ENCODE data around the gene CYTH4.

The CYTH4 gene

GRCh38 chr22:37259540-37260029, 22.7 kb upstream of the CYTH4 start:
- no peak overlapping the region for H3K4me3 ChIP-seq (ENCODE audit: low read depth, low read length)
- TF ChIP-seq CTCF (IDR thresholded peaks at IDR 0.05; ENCODE audit: borderline replicate concordance, insufficient read depth, low read depth, low read length): peak; percentile 51; the same call in 1 of the 2 replicates

DNA sequence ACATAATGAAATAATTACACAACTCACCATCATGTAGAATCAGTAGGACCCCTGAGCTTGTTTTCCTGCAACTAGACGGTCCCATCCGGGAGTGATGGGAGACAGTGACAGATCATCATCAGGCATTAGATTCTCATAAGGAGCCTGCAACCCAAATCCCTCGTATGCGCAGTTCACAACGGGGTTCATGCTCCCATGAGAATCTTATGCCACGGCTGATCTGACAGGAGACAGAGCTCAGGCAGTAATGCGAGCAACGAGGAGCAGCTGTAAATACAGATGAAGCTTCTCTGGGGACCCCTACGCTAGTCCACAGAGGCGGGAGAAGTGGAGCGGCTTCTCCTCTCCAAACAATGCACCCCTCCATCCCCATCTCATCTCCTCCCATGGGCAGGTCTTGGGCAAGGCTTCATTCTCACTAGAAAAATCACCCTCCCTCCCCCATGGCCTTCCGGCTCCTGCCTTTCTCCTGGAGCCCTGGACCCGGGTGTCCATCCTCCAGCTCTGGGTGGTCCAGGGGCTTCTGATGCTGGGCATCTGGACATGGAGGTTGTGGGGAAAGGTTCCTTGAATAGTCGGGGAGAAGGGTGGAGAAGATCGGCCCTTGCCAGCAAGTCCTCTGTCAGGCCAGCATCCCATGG, 22.0 kb upstream of the CYTH4 start:
- no peak overlapping the region for H3K4me3 ChIP-seq (ENCODE audit: low read depth, low read length)
- TF ChIP-seq CTCF (IDR thresholded peaks at IDR 0.05; ENCODE audit: borderline replicate concordance, insufficient read depth, low read depth, low read length): no peak

DNA sequence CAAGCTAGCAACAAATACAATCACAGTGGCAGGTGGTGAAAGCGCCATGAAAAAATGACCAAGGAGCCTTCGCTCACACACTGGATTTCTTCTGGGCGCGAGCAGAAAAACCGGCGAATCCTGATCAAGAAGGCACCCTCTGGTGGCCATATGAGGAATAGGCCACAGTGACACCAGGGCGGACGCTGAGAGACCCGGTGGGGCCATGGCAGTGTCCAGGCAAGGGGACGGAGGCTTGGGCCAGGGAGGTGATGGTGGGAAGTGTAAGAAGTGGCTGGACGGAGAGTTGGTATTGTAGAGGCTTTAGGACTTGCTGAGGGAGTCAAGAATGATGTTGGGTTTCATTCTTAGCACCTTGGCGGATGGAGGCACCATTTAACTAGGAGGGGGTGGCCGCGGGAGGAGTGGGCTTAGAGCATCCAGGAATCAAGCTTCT, 21.4 kb upstream of the CYTH4 start:
- no peak overlapping the region for H3K4me3 ChIP-seq (ENCODE audit: low read depth, low read length)
- peak; percentile 91 for TF ChIP-seq CTCF (IDR thresholded peaks at IDR 0.05; ENCODE audit: borderline replicate concordance, insufficient read depth, low read depth, low read length)

DNA sequence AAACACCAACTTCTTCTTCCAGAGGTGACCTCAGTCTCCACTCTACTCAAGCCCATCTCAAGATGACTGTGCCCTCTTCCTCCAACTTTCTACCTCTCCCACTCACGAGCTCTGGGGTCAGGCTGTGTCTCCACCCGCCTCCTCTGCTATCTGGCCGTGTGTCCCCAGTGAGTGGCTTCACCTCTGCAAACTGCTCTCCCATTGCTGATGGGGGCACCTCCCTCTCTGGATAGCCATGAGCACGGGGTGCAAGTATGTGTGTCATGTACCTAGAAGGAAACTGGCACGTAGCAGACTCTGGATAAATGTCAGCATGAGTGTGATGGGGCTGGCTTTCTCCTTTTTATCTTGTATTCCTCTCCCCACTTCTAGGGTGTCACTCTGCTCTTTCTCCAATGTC, 20.0 kb upstream of the CYTH4 start:
- H3K4me3 ChIP-seq (ENCODE audit: low read depth, low read length): no peak overlapping the region
- no peak for TF ChIP-seq CTCF (IDR thresholded peaks at IDR 0.05; ENCODE audit: borderline replicate concordance, insufficient read depth, low read depth, low read length)

- TF ChIP-seq CTCF (IDR thresholded peaks at IDR 0.05; ENCODE audit: borderline replicate concordance, insufficient read depth, low read depth, low read length): no peak
- H3K4me3 ChIP-seq (ENCODE audit: low read depth, low read length): no peak overlapping the region
These were observed 18.1 kb upstream of the CYTH4 start for GRCh38 chr22:37263966-37264887.

DNA sequence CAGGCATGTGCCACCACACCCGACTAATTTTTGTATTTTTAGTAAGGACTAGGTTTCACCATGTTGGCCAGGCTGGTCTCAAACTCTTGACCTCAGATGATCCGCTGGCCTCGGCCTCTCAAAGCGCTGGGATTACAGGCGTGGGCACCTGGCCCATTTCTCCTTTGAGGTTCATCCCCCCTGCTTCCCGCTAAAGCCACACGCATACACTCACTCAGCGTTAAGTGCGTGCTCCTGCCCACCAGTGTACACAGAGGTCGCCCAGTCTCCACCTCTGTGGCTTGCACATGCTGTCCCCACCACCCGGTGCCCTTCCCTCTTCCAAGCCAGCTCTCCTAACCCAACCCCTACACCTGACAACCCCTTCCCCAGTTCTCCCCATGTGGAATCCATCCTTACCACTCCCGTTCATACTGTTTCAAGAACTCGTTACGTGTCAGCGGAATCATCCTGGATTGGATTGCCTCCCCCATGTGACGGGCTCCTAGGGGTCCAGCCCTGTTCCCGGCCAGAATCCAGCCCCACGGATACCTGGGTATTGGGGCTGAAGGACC, 15.7 kb upstream of the CYTH4 start:
- peak overlapping the region; percentile 62 for H3K4me3 ChIP-seq (ENCODE audit: low read depth, low read length)
- TF ChIP-seq CTCF (IDR thresholded peaks at IDR 0.05; ENCODE audit: borderline replicate concordance, insufficient read depth, low read depth, low read length): no peak

Data from GM12875 (cell line).